Right renal pelvis (tissue), 4 donors: ENCODE data around the gene DSTN. TPM values are rescaled to one million over a fixed set of nuclear protein-coding genes. Genes with fewer than 3 reads are reported as not detected.
A peak's percentile ranks its signal among the peaks of the same experiment; 100 is the strongest.

Experiments used
- DNase-seq, 4 donors: peaks; one replicate each; pipeline ENCODE4 v3.0.0-alpha.2; 2013; ENCODE audit warnings: low read depth in 4 of 4, low spot score in 3 of 4, missing footprints in 1 of 4
- polyA plus RNA-seq, 4 donors: library from polyadenylated mRNA; unstranded; fragments of 120-200 nt; gene quantifications; one replicate each; pipeline ENCODE4 v1.2.1, GENCODE V29; 2013; ENCODE audit not compliant: insufficient read length in 4 of 4

The DSTN gene
- polyA plus RNA-seq, 4 donors: 393 to 465 (median 444) TPM

DNA sequence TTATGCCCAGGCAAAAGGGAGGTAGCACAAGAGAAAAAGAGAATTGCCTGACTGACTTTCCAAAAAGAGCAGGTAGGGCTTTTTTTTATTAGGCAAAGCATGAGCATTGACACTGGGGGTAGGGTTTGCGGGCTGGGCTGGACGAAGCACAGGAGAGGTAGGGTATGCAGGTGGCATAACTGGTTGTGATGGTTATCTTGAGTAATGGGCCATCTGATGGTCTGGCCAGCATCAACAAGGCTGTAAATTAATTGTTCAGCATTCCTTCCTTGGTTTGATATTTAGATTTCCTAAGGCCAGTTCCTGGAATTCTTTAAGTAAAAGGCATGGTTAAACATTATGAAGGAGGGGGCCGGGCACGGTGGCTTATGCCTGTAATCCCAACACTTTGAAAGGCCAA is 24.7 kb upstream of the DSTN start:
- DNase-seq: no peak

DNA sequence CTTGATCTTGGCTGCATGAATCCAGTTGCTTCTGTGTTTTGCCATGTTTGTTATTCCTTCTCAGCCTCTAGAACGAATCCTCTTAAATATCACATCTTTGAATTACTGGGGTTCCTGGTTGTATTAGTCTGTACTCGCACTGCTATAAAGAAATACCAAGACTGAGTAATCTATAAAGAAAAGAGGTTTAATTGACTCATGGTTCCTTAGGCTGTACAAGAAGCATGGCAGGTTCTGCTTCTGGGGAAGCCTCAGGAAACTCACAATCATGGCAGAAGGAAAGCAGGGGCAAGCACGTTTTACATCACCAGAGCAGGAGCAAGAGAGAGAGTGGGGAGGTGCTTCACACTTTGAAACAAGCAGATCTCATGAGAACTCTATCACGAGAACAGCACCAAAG is 20.7 kb upstream of the DSTN start:
- DNase-seq: no peak

DNA sequence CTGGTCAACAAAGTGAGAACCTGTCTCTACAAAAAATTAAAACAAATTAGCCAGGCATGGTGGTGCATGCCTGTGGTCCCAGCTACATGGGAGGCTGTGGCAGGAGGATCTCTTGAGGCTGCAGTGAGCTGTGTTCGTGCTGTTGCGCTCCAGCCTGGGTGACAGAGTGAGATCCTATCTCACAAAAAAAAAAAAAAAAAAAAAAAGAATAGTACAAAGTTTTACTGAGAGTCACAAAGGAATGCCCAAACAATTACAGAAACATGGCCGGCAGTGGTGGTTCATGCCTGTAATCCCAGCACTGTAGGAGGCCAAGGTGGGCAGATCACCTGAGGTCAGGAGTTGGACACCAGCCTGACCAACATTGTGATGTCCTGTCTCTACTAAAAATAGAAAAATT is 14.8 kb upstream of the DSTN start:
- no peak for DNase-seq

DNA sequence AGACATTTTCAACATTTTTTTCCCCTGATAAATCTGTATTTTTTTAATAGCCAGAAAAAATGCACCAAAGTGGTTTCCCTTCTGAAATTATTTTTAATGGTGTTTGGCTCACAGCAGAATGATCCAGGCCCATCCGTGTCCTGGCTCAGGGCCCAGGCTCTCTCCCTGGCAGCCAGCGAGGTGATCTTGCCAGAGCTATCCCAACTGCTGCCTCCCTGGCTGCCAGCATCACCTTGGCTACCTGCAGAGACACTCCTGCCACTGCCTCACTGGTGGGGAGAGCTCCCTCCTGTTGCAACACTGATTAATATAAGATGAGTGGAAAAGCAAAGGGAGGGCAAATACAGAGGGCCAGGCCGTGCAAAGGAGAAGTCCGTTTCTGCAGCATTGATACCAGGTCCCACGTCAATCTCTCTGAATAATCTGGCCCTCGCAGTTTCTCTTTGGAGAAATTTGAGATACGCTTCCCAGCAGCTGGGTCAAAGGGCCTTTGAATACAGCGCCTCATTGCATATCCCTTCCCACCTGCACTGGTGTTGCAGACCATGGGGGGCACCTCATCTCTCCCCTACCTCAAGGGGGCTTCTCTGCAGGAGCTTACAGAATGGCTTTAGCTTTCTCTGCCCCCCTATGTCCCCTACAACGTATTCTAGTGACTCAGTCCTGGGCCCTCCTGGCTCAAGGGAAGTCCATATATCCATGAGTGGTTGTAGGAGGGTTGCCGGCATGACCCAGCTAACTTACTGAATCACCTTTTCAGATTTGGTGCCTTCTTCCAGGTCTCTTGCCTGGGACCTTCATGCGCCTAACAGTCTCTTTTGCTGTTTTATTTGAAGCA is 12.8 kb upstream of the DSTN start:
- no peak for DNase-seq

DNA sequence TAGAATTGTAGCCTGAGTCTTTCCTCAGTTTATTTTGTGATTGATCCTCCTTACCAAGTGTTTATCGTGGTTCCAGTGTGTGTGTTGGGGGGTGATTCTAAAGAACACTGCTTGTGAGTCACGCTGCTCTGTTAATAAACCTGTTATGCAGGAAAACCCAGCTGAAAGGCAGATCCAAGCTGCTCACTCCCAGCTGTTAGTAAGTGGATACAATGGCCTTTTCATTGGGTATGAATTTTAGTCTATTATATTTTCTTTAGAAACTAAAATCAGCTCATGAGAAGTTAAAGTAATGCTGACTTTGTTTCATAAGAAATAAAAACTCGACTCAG is 12.2 kb upstream of the DSTN start:
- DNase-seq: no peak

DNA sequence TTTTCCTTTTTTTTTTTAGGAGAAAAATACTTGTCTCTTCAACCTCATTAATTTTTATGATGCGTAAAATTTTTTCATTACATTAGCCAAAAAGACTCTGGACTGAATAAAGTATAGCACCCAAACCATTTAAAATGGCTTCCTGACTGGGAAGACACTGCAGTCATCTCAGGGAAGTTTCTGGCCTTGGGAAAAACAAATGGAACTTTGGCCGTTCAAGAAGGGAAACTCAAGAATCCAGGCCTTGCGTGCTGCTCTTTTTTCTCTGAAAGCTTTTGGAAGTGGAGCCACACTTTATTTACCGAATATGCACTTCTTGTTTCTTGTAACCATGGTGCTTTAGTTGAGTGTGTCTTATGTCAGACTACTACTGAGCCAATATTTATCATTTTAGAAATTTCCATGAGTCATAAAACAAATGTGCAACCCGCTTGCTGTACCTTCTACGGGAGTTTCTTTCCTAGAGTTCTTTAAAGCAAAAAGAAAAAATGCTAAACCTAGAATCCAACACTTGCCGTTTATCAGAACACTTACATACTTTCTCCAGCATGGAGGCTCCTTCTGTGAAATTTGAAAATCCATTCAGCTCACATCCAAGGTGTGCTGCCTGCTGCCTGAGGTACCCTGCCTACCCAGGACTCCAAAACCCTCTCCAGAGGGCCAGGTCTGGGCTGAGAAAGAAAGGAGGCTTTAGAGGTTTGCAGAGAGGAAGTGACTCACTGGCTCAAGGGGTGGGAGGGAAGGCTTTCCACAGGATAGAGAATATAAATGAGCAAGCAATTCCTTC is 11.5 kb upstream of the DSTN start:
- DNase-seq: no peak

DNA sequence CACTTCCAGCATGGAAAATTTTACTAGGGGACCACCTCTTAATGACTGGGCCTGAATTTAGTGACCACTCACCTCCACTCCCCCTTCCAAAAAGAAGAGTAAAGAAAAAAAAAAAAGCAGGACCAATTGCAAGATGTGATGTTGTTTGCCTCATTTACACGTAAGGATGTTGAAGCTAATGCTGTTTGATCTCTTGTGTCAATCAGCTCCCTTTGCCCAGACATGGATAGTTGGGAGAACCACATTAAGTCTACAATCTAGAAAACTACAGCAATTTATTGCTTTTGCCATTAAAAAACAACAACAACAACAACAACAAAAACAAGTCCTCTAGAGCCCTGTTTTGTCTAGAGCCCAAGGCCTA is 11.0 kb upstream of the DSTN start:
- DNase-seq: no peak

DNA sequence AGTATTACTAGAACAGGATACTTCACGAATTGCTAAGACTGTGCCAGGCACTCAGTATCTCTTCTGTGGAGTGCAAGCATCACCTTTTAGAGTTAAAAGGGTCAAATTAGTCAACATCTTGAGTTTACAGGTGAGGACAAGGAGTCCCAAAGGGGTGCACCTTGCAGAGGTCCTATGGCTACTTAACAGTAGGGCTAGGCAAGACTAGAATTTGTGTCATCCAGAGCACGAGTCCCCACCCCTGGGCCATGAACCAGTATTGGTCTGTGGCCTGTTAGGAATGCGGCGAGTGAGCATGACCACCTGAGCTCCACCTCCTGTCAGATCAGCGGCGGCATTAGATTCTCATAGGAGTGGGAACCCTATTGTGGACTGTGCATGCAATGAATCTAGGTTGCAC is 10.5 kb upstream of the DSTN start:
- no peak for DNase-seq

DNA sequence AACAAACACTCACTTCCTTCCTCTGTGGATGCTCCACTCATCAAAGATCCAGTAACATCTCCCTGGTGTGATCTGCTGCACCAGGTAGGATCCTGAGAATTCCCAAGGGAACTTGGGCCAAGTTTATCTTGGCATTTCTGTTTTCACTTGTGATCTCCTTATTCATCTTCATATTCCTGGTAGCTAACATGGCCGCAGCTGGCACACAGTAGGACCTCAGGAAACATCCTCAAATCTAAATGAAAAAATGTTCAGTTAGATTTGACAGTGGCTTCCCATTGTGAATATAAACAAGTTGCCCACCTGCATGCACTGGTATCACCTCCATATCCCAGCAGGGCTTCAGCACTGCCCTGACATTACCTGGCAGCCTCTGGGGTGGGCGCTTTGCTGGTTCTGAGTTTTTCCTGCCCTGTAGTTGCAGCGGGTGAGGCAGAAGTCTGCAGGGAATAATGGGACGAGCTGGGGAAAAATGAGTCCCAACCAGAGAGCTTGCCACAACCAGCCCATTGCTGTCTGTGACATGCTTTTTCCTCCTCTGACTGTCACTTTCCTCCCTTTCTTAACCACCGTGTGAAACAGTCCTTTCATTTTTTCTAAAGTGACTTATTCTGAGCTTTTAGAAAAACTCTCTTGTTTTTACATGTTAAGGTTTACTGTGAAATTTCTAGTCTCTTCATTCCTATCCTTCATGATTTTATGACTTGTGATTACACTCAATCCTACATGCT is 9.4 kb upstream of the DSTN start:
- DNase-seq: no peak

DNA sequence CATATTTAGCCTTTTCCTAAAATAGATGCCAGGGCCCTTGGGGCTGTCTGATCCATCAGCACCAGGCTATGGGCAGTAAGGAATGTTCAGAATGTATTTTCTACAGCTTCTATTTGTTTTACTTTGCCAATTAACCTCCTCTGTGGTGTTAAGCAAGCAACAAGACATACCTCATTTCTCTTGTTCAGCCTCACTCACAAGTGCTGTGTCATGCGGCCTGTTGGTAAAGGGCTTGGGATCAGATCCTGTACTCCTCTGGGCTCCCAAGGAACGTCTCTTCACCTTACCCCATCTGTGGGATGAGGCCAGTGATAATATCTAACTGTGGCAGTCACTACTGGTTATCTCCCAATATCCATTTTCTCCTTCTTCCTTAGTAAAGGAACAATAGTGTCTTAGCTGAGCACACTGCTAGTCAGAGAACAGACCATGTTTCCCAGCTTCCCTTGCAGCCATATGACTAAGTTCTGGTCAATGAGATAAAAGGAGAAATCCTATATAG is 7.0 kb upstream of the DSTN start:
- no peak for DNase-seq

DNA sequence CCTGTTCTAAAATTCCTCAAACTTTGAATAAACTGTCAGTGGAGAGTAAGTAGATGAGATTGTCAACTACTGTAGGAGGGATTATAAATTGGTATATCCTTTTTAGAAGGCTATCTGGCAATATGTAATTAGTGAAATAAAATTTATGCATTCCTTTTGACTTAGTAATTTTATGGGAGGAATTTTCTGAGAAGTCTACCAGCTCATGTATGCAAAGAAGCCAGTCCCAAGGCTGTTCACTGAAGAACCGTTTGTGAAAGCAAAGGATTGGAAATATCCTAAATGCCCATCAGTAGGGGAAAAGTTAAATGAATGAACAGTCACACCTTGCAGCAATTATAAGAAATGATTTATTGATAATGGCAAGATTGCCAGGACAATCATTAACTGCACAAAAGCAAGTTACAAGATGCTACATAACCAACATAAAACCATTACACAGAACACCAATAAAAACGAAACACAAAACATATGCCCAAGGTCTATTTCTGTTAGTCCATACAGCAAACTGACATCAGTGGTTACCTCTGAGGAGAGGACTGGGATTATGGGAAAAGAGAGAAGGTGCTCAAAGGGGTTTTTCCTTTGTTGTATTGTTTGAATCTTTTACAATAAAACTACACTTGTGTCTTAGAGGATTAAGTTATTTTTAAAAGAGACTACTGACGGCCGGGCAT is 4.6 kb upstream of the DSTN start:
- no peak for DNase-seq

DNA sequence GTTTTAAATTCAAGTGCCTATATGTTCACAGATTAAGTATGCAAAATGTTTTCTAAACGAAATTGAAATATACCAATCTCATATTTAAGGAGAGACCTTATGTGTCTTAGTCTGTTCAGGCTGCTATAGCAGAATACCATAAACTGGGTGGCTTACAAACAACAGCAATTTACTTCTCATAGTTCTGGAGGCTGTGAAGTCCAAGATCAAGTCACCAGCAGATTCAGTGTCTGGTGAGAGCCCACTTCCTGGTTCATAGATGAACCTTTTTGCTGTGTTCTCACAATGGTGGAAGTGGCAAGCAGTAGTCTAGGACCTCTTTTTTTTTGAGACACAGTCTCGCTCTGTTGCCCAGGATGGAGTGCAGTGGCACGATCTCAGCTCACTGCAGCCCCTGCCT is 3.5 kb upstream of the DSTN start:
- DNase-seq: no peak

DNA sequence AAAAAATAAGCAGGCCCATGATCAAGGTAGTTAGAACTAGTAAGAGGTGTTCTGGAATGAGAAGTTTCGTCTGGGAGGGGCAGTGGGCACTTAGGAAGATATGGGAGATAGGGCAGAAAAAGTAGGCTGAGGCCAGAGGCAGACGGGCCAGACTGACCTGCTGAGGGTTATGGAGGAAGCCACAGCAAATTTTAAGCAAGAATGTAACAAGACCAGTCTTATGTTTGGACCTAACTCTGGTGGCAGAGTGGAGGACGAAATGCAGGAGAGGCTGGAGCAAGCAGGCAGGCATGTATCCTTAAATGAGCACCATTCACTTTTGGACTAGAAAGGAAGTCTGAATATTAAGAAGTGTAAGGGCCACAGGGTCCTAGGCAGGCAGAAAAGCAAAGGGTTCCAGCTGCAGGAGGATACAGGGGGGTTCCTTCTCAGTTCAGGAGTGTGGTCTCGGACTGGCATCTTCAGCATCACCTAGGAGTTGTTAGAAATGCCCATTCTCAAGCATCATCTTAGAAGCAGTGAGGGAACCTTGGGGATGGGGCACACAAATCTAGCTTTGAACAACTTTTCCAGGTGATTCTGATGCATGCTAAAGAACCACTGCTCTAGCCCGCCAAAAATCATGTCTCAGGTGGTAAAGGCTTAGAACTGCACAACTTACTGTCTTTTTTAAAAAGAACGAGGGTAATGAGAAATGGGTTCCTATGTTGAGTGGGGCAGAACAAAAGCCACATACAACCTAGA is 1.7 kb upstream of the DSTN start:
- DNase-seq: no peak

DNA sequence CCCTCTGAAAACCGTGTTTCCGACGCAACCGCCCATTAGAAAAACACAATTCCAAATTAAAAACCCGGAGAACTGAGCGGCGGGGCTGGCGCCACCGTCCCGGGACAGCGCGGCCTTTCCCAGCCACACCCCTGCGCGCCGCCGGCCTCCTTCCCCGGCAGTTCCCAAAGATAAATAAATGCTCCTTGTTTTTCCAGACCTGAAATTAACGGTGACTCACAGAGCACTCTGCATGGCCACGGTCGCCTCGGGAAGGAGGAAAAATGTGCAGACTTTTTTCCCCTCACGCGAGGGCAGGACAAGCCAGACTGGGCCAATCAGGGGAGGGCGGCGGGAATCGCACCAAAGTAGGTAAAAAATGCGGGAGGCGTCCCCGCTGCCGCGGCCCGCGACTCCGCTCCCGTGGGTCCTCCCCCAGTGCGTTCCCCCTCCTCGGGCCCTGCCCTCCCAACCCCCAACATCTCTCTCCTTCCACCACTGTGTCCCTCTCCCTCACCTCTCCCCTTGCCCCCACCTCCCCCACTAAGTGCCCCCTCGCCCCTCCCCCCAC is 828 bp upstream of the DSTN start:
- DNase-seq: peak; percentile 57 to 67 (median 60)

DNA sequence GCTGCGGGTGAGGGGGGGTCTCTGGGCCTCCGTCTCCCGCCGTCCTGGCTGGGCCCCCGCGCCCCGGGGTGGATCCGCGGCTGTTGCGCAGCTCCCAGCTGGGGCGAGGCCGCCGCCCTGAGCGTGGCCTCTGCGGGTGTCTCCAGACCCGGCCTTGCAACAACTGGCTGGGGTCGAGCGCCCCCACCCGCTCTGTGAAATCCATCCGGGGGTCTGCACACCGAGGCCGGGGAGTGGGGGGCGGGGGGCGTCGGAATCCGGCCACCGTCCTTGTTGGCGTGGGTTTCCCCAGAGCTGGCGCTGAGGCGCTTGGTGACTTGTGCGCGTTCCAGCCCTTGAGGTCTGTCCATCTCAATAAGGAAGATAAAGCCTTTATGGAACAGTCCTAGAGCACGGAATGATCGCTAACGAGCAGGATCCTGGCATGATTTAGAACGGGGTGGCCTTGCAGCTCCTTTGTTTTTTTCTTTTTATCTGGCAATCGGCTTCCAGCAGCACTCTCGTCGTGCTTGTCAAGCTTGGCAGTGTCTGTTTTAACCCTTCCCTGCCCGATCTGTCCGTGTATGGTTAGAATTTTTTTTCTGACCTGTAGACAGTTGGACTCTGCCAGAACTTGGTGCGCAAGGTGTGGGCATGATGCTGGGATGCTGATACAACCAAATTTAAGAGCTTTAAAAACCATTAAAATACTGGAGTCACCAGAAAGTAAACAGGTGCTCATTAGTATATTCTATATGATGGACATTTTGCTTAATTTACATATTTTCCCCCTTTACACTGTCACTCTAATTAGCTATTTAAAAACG is 675 bp downstream of the DSTN start:
- peak in 1 of 4 donors; percentile 60 for DNase-seq

DNA sequence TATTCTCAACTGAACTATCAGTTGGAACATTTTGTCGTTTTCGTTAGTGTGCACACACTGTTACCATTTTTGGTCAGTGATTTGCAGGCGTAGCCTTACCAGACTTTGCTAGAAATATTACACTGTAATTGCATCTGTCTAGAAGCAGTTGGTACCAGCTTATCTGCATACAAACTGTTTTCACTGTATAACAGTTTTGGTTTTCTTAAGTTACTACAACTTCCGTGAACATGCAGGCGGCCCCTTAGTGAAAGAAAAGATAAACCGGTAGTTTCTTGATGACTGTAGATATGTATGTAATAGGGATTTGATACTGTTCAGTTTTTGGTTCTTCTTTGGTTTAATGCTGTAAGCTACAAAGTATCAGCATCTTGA is 1.3 kb downstream of the DSTN start:
- DNase-seq: no peak

DNA sequence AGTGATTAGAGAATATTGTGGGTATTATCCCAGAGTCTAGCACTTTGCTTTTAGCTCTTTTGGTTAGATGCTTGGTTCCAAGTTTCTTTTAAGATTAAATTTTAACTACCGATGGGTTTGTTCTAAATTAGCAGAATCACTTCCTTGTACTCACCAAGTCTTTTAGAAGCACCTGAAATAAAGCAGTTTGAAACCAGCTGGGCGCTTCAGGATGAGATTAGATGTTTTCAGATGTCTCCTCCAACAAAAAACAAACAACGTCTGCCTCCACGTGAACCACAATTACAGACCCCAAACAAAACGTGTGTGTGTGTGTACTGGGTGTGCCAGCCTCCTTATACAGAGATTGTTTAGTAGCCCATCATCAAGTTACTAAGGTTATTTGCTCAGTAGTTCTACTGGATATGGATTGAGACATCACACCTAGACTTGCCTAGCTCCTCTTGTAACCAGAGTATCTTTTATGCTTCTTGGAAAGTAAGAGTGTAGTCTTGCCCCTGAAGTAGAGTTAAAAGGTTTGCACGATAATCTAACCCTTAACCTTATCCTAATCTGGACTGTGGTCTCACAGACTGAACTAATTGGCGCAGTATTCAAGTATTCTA is 2.3 kb downstream of the DSTN start:
- DNase-seq: no peak

DNA sequence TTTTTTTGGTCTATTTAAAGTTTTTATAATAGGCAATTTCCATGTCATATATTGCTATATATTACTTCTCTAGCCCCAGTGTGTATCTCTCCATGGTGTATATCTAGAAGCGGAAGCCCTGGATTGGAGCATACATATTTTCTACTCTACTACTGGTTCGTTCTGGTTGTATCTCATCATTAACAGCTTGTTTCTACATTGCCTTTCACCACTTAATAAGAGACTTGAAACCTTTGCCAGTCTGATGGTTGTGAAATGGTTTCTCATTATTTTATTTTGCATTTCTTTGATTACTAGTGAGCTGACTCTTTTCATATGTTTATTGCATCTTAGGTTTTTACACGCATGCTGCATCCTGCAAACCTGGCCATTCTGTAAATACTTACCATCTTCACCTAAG is 3.6 kb downstream of the DSTN start:
- DNase-seq: no peak

DNA sequence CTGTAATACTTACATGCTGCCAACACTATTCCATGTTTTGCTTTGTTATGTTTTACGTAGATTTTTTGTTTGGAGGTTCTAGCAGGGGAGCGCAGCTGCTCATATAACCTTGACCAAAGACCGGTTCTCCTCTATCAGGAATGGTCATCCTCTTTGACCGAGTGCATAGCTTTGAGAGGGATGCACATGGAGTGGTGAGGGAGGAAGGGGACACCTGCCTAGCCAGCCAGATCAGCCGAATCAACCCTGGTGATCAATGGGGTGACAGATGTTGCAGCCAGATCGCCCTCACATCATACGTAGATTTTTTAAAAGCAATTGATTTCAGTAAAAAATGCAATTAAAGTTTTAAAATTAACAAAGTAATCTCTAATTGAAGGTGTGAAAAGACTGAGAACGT is 6.3 kb downstream of the DSTN start:
- DNase-seq: no peak
